ACHN (cell line): ENCODE measurements around the gene TPM4.

ENCODE experiments used
- DNase-seq: peaks from one replicate; pipeline ENCODE4 v3.0.0-alpha.2; 2015
- in situ Hi-C: cut with HindIII; loops from 2 replicates; pipeline ENCODE4 v1.10.0; 2017; ENCODE audit warnings: low sequenced_read_pairs, low pct_ligation_motif_present, low pct_unique_long_range_greater_than_20kb

Gene TPM4

GRCh38 chr19:16141043-16141442 lies 64.7 kb downstream of the TPM4 start:
- no peak for DNase-seq
- in situ Hi-C loops = no loop called here

GRCh38 chr19:16142032-16142580 lies 65.8 kb downstream of the TPM4 start:
- no peak for DNase-seq
- in situ Hi-C loops = no loop called here

- in situ Hi-C loops = no loop called here
- no peak for DNase-seq
These were observed 67.3 kb downstream of the TPM4 start, which contains the start of gene HSH2D for GRCh38 chr19:16143399-16144215. HSH2D (plus strand) TSS chr19:16143685; CDS start chr19:16148751, 5,066 bp downstream.

GRCh38 chr19:16144216-16144581 lies 67.9 kb downstream of the TPM4 start:
- no peak for DNase-seq
- in situ Hi-C loops = no loop called here

GRCh38 chr19:16146112-16146511 lies 69.8 kb downstream of the TPM4 start:
- DNase-seq = no peak
- in situ Hi-C loops = no loop called here

- in situ Hi-C loops = no loop called here
- no peak for DNase-seq
These were observed 72.3 kb downstream of the TPM4 start for GRCh38 chr19:16148443-16149229.
